ENCODE data around the gene ERC1. TPM values are rescaled to one million over a fixed set of nuclear protein-coding genes. Genes with fewer than 3 reads are reported as not detected.

The ERC1 gene
- total and polyA plus RNA-seq, 2 experiments from 2014 or later: 18.4 to 29.7 TPM

DNA sequence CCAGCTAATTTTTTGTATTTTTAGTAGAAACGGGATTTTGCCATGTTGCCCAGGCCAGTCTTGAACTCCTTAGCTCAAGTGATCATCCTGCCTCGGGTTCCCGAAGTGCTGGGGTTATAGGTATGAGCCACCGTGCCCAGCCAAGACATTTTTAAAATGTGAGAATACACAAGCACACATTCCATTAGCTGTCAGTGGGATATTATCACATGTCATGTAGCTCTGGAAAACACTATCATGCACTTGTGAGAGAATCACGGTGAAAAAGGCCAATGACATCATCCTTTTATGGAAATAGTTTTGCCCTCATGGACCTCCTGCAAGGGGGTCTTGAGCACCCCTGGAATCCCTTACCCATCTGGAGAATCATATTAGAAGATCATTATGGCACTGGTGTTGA lies 28.3 kb downstream of the ERC1 start:
- no peaks in the 10 kb centered on the region for H3K9me3 ChIP-seq (ENCODE audit: low read depth)
- H4K20me1 ChIP-seq (ENCODE audit: insufficient read depth, poor library complexity, severe bottlenecking): no peaks in the 10 kb centered on the region
- peaks cover 72% of the 10 kb centered on the region for H3K79me2 ChIP-seq
- WGBS (ENCODE audit: low lambda C conversion rate, missing lambda C conversion rate): 89% methylated on average over 5 of the region's 5 CpGs
- DNase-seq (ENCODE audit: low spot score): no peak
- H3K4me2 ChIP-seq: no peak overlapping the region
- no peak overlapping the region for H3K4me3 ChIP-seq
- TF ChIP-seq, protein P1, sequence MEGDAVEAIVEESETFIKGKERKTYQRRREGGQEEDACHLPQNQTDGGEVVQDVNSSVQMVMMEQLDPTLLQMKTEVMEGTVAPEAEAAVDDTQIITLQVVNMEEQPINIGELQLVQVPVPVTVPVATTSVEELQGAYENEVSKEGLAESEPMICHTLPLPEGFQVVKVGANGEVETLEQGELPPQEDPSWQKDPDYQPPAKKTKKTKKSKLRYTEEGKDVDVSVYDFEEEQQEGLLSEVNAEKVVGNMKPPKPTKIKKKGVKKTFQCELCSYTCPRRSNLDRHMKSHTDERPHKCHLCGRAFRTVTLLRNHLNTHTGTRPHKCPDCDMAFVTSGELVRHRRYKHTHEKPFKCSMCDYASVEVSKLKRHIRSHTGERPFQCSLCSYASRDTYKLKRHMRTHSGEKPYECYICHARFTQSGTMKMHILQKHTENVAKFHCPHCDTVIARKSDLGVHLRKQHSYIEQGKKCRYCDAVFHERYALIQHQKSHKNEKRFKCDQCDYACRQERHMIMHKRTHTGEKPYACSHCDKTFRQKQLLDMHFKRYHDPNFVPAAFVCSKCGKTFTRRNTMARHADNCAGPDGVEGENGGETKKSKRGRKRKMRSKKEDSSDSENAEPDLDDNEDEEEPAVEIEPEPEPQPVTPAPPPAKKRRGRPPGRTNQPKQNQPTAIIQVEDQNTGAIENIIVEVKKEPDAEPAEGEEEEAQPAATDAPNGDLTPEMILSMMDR (IDR thresholded peaks at IDR 0.05; ENCODE audit: poor library complexity): no peak
- no peak for TF ChIP-seq EZH2 (IDR thresholded peaks at IDR 0.05; ENCODE audit: borderline replicate concordance)
- no peak overlapping the region for H3K27ac ChIP-seq
- H3K9me2 ChIP-seq (replicated peaks; ENCODE audit: insufficient read depth): no peaks in the 10 kb centered on the region
- no peak overlapping the region for H2AFZ ChIP-seq
- H3K27me3 ChIP-seq: no peaks in the 10 kb centered on the region
- no peaks in the 10 kb centered on the region for H3K4me1 ChIP-seq (ENCODE audit: insufficient read depth)
- no peaks in the 10 kb centered on the region for H3K36me3 ChIP-seq (replicated peaks; ENCODE audit: insufficient read depth, low read depth)

DNA sequence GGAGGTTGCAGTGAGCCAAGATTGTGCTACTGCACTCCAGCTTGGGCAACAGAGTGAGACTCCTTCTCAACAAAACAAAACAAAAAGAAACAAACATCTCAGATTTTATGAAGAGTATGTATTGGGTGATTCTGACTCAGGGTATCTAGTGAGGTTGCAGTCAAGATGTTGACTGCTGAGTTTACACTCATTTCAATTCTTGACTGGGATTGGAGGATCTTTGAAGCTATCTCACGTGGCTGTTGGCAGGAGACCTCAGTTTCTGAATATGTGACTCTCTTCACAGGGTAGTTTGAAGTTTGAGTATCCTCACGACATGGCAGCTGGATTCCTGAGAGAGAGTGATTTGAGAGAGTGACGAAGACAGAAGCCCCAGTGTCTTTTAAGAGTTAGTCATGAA lies 29.4 kb downstream of the ERC1 start:
- Histone ChIP-seq H3K9me2 (replicated peaks; ENCODE audit: insufficient read depth) (no peaks in the 10 kb centered on the region), H3K4me1 (ENCODE audit: insufficient read depth) (no peaks in the 10 kb centered on the region), H3K9me3 (ENCODE audit: low read depth) (no peaks in the 10 kb centered on the region), H3K4me2 (no peak overlapping the region), H3K4me3 (no peak overlapping the region), H4K20me1 (ENCODE audit: insufficient read depth, poor library complexity, severe bottlenecking) (no peaks in the 10 kb centered on the region), H3K79me2 (peaks cover 68% of the 10 kb centered on the region), H3K36me3 (replicated peaks; ENCODE audit: insufficient read depth, low read depth) (no peaks in the 10 kb centered on the region), H3K27me3 (no peaks in the 10 kb centered on the region), H2AFZ (no peak overlapping the region), H3K27ac (no peak overlapping the region)
- no peak for DNase-seq (ENCODE audit: low spot score)
- no peak for TF ChIP-seq EZH2 (IDR thresholded peaks at IDR 0.05; ENCODE audit: borderline replicate concordance)
- TF ChIP-seq EZH2phosphoT487 (IDR thresholded peaks at IDR 0.05; ENCODE audit: low read depth, severe bottlenecking, unreplicated experiment): no peak
- TF ChIP-seq, protein P1 (IDR thresholded peaks at IDR 0.05; ENCODE audit: poor library complexity): no peak
- WGBS (ENCODE audit: low lambda C conversion rate, missing lambda C conversion rate): 93% methylated on average over 3 of the region's 3 CpGs

DNA sequence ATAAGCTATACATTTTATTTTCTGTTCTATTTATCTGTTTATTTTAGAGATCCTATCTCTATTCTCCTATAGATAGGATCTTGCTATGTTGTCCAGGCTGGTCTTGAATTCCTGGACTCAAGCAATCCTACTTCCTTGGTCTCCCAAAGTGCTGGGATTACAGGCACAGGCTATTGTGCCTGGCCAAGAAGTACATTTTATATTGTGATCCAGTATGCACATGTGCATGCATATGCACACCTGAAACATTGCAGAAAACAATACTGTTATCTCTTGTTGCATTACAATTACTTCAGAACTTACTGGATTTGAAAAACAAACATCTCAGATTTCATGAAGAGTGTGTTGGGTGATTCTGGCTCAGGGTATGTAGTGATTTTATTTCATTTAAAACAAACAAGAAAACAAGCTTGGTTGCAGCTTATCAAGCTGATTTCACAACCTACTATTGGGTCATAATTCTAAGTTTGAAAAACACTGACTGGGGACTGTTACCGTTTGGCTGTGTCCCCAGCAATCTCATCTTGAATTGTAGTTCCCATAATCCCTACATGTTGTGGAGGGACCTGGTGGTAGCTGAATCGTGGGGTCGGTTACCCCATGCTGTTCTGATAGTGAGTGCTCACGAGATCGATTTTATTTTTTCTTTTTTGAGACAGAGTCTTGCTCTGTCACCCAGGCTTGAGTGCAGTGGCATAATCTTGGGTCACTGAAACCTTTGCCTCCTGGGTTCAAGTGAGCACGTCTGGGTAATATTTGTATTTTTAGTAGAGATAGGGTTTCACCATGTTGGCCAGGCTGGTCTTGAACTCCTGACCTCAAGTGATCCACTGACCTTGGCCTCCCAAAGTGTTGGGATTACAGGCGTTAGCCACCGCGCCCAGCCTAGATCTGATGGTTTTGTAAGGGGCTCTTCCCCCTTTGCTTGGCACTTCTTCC lies 31.3 kb downstream of the ERC1 start:
- no peak overlapping the region for H2AFZ ChIP-seq
- DNase-seq (ENCODE audit: low spot score): no peak
- H4K20me1 ChIP-seq (ENCODE audit: insufficient read depth, poor library complexity, severe bottlenecking): no peaks in the 10 kb centered on the region
- no peaks in the 10 kb centered on the region for H3K9me2 ChIP-seq (replicated peaks; ENCODE audit: insufficient read depth)
- H3K36me3 ChIP-seq (replicated peaks; ENCODE audit: insufficient read depth, low read depth): no peaks in the 10 kb centered on the region
- no peaks in the 10 kb centered on the region for H3K9me3 ChIP-seq (ENCODE audit: low read depth)
- WGBS (ENCODE audit: low lambda C conversion rate, missing lambda C conversion rate): 97% methylated on average over 9 of the region's 9 CpGs
- no peak overlapping the region for H3K27ac ChIP-seq
- no peaks in the 10 kb centered on the region for H3K4me1 ChIP-seq (ENCODE audit: insufficient read depth)
- peaks cover 68% of the 10 kb centered on the region for H3K79me2 ChIP-seq
- no peak overlapping the region for H3K4me3 ChIP-seq
- no peaks in the 10 kb centered on the region for H3K27me3 ChIP-seq
- TF ChIP-seq EZH2 (IDR thresholded peaks at IDR 0.05; ENCODE audit: borderline replicate concordance) (no peak), EZH2phosphoT487 (IDR thresholded peaks at IDR 0.05; ENCODE audit: low read depth, severe bottlenecking, unreplicated experiment) (no peak)
- TF ChIP-seq, protein P1 (IDR thresholded peaks at IDR 0.05; ENCODE audit: poor library complexity): no peak
- no peak overlapping the region for H3K4me2 ChIP-seq

All from hepatocyte (in vitro differentiated cells).